ENCODE measurements around the gene TTLL6. TPM values are rescaled to one million over a fixed set of nuclear protein-coding genes. Genes with fewer than 3 reads are reported as not detected.
A peak's percentile ranks its signal among the peaks of the same experiment; 100 is the strongest.
"Not testable (repeated sequence)": the region's sequence is repeated elsewhere in the genome, so short reads cannot be mapped to it uniquely, and the experiment has no call there.

The TTLL6 gene
- total and polyA plus RNA-seq, 2 donors from 2014 or later = 2.3 to 4.2 TPM

- TF ChIP-seq CTCF (IDR thresholded peaks at IDR 0.05; ENCODE audit: borderline replicate concordance, extremely low read depth, insufficient read depth) = no peak
- H3K9ac ChIP-seq (ENCODE audit: low read length in 3 of 3) = no peak overlapping the region
- intact Hi-C loops (cut with DNase I) = no loop called here
- H3K27me3 ChIP-seq (ENCODE audit: control insufficient read depth, insufficient read depth, low read length) = no peaks in the 10 kb centered on the region
- H3K4me1 ChIP-seq (ENCODE audit: control insufficient read depth in 2 of 3, insufficient read depth in 2 of 3, low read depth in 1 of 3, low read length in 3 of 3) = peaks cover 0 to 15% (median 0%) of the 10 kb centered on the region in 3 donors
- H3K27ac ChIP-seq (ENCODE audit: low read depth in 2 of 2, low read length in 2 of 2) = peak overlapping the region in 1 of 2 donors; percentile 93
- DNase-seq (no peak), FAIRE-seq (no peak)
- no peaks in the 10 kb centered on the region for H3K9me3 ChIP-seq (ENCODE audit: control insufficient read depth in 2 of 3, insufficient read depth in 1 of 3, low read length in 3 of 3)
- peaks cover 4 to 12% (median 5%) of the 10 kb centered on the region in 3 donors for H3K36me3 ChIP-seq (ENCODE audit: control insufficient read depth in 2 of 3, insufficient read depth in 3 of 3, low read length in 3 of 3)
- no peak overlapping the region for H3K4me3 ChIP-seq (ENCODE audit: low read length in 3 of 3)
Observed at GRCh38 chr17:48840441-48840840, 23.4 kb upstream of the TTLL6 start.

- H3K36me3 ChIP-seq (ENCODE audit: control insufficient read depth in 2 of 3, insufficient read depth in 3 of 3, low read length in 3 of 3); DNase-seq; H3K4me3 ChIP-seq (ENCODE audit: low read length in 3 of 3); H3K9me3 ChIP-seq (ENCODE audit: control insufficient read depth in 2 of 3, insufficient read depth in 1 of 3, low read length in 3 of 3); H3K27ac ChIP-seq (ENCODE audit: low read depth in 2 of 2, low read length in 2 of 2); H3K9ac ChIP-seq (ENCODE audit: low read length in 3 of 3); intact Hi-C loops (cut with DNase I); FAIRE-seq; H3K27me3 ChIP-seq (ENCODE audit: control insufficient read depth, insufficient read depth, low read length): not testable (repeated sequence)
- peaks cover 0 to 15% (median 0%) of the 10 kb centered on the region in 3 donors for H3K4me1 ChIP-seq (ENCODE audit: control insufficient read depth in 2 of 3, insufficient read depth in 2 of 3, low read depth in 1 of 3, low read length in 3 of 3)
Observed at GRCh38 chr17:48837458-48837857, 20.4 kb upstream of the TTLL6 start.

GRCh38 chr17:48835971-48836370, 18.9 kb upstream of the TTLL6 start:
- Histone ChIP-seq H3K4me3 (ENCODE audit: low read length in 3 of 3) (no peak overlapping the region), H3K9me3 (ENCODE audit: control insufficient read depth in 2 of 3, insufficient read depth in 1 of 3, low read length in 3 of 3) (no peaks in the 10 kb centered on the region), H3K27me3 (ENCODE audit: control insufficient read depth, insufficient read depth, low read length) (no peaks in the 10 kb centered on the region), H3K4me1 (ENCODE audit: control insufficient read depth in 2 of 3, insufficient read depth in 2 of 3, low read depth in 1 of 3, low read length in 3 of 3) (peaks cover 0 to 14% (median 4%) of the 10 kb centered on the region in 3 donors), H3K36me3 (ENCODE audit: control insufficient read depth in 2 of 3, insufficient read depth in 3 of 3, low read length in 3 of 3) (no peaks in the 10 kb centered on the region), H3K9ac (ENCODE audit: low read length in 3 of 3) (no peak overlapping the region), H3K27ac (ENCODE audit: low read depth in 2 of 2, low read length in 2 of 2) (no peak overlapping the region)
- intact Hi-C loops (cut with DNase I) = no loop called here
- TF ChIP-seq CTCF (IDR thresholded peaks at IDR 0.05; ENCODE audit: borderline replicate concordance, extremely low read depth, insufficient read depth) = no peak
- no peak for FAIRE-seq
- DNase-seq = no peak

- Histone ChIP-seq H3K4me1 (ENCODE audit: control insufficient read depth in 2 of 3, insufficient read depth in 2 of 3, low read depth in 1 of 3, low read length in 3 of 3) (peaks cover 0 to 9% (median 4%) of the 10 kb centered on the region in 3 donors), H3K36me3 (ENCODE audit: control insufficient read depth in 2 of 3, insufficient read depth in 3 of 3, low read length in 3 of 3) (no peaks in the 10 kb centered on the region), H3K9ac (ENCODE audit: low read length in 3 of 3) (no peak overlapping the region), H3K27ac (ENCODE audit: low read depth in 2 of 2, low read length in 2 of 2) (no peak overlapping the region), H3K9me3 (ENCODE audit: control insufficient read depth in 2 of 3, insufficient read depth in 1 of 3, low read length in 3 of 3) (no peaks in the 10 kb centered on the region), H3K4me3 (ENCODE audit: low read length in 3 of 3) (no peak overlapping the region), H3K27me3 (ENCODE audit: control insufficient read depth, insufficient read depth, low read length) (no peaks in the 10 kb centered on the region)
- FAIRE-seq (no peak), DNase-seq (no peak)
- no peak for TF ChIP-seq CTCF (IDR thresholded peaks at IDR 0.05; ENCODE audit: borderline replicate concordance, extremely low read depth, insufficient read depth)
- intact Hi-C loops (cut with DNase I) = no loop called here
Observed at GRCh38 chr17:48834973-48835372, 17.9 kb upstream of the TTLL6 start.
